Stimulated activated CD8-positive, alpha-beta memory T cell treated with anti-CD3 and anti-CD28 coated beads, Interleukin-7, amount 100 ng/mL, for 48 hours (primary cell): Measurements from ENCODE around the gene DPY19L3.
"Not testable (repeated sequence)": the region's sequence is repeated elsewhere in the genome, so short reads cannot be mapped to it uniquely, and the experiment has no call there.

Experiments
- DNase-seq, 2 donors: peaks; one replicate each; pipeline ENCODE4 v3.0.0-alpha.2; 2020; ENCODE audit warnings: low read depth in 1 of 2; ENCODE audit errors: extremely low read depth in 1 of 2

Gene DPY19L3

GRCh38 chr19:32498648-32499200, 93.2 kb downstream of the DPY19L3 start:
- DNase-seq: no peak

GRCh38 chr19:32512498-32512897, 106.9 kb downstream of the DPY19L3 start:
- DNase-seq: not testable (repeated sequence)

DNA sequence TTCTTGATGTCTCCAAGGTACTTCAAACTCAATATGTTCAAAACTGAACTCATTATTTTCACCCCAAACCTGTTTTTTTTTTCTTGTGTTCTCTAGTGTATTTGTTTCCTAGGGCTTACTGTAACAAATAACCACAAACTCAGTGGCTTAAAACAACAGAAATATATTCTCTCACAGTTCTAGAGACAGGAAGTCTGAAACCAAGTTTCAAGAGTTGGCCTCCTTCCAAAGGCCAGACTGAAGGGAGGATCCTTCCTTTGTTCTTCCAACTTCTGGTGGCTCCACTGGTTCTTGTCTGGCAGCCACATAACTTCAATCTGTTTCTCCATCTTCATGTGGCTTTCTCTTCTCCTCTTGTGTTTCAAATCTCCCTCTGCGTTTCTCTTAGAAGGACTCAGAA, 113.5 kb downstream of the DPY19L3 start:
- DNase-seq: no peak

GRCh38 chr19:32522967-32523366, 117.4 kb downstream of the DPY19L3 start:
- DNase-seq: no peak

DNA sequence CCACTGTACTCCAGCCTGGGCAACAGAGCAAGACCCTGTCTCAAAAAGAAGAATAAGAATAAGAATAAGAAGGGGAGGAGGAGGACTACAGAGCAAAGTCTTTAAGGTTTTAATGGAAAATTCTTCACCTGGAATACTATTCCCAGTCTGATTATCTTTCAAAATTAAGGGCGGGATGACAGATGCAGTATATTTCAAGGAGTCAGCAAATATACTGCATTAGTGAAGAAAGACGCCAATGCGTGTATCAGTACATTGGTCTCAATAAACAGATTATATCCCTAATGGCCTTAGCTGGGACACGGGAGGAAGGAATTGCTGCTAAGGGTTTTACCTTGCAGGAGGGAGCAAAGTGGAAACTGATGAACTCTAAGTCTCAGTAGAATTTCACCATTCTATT, 121.3 kb downstream of the DPY19L3 start:
- DNase-seq: no peak

GRCh38 chr19:32530773-32531172, 125.2 kb downstream of the DPY19L3 start:
- no peak for DNase-seq

DNA sequence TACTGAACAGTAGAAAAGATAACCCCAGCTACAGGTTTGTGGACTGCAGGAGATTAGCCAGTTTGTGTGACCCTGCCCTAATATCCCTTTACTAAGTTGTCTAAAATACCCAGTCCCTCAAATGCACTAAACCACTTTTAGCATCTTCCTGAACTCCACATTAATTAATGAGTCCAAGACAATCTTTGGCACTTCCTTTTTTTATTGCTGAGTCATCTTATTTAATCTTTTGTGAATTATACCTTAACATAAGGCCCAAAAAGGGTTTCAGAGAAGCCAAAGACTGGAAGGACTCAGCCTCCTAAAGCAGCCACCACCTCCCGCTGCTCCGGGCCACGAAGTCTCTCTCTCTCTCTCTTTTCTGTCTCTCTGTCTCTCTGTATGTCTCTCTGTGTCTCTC, 126.7 kb downstream of the DPY19L3 start:
- DNase-seq: no peak
